IPS DF 6.9 (cell line): ENCODE results near the gene IL36RN.
"Not testable (repeated sequence)": the region's sequence is repeated elsewhere in the genome, so short reads cannot be mapped to it uniquely, and the experiment has no call there.

ENCODE experiments used
- DNase-seq: peaks from one replicate; pipeline ENCODE4 v3.0.0-alpha.2; 2013; ENCODE audit warnings: low read depth, low spot score
- H3K27ac ChIP-seq: one replicate; pipeline ENCODE4 v1.5.1; 2013; ENCODE audit warnings: low read length, control low read depth
- H3K27me3 ChIP-seq: 2 replicates; pipeline ENCODE4 v1.6.1; 2013; ENCODE audit warnings: mild to moderate bottlenecking, low read length; ENCODE audit not compliant: control insufficient read depth, insufficient read depth
- H3K36me3 ChIP-seq: 2 replicates; pipeline ENCODE4 v1.6.1; 2013; ENCODE audit warnings: low read length; ENCODE audit not compliant: control insufficient read depth, insufficient read depth
- H3K4me1 ChIP-seq: 2 replicates; pipeline ENCODE4 v1.6.1; 2013; ENCODE audit warnings: low read length; ENCODE audit not compliant: control insufficient read depth, insufficient read depth
- H3K4me3 ChIP-seq: 2 replicates; pipeline ENCODE4 v1.5.1; 2013; ENCODE audit warnings: mild to moderate bottlenecking, low read length
- H3K9me3 ChIP-seq: 2 replicates; pipeline ENCODE4 v1.6.1; 2013; ENCODE audit warnings: low read length, inconsistent platforms; ENCODE audit not compliant: control insufficient read depth, insufficient read depth
- WGBS: extraction: QIAGEN DNeasy Blood & Tissue Kit; methylation state at CpG from one replicate; pipeline ENCODE4 v1.1.7; 2013; ENCODE audit warnings: mixed read lengths, missing lambda C conversion rate; ENCODE audit not compliant: insufficient read length, insufficient coverage; 5-methylcytosine and 5-hydroxymethylcytosine counted together

Gene IL36RN

DNA sequence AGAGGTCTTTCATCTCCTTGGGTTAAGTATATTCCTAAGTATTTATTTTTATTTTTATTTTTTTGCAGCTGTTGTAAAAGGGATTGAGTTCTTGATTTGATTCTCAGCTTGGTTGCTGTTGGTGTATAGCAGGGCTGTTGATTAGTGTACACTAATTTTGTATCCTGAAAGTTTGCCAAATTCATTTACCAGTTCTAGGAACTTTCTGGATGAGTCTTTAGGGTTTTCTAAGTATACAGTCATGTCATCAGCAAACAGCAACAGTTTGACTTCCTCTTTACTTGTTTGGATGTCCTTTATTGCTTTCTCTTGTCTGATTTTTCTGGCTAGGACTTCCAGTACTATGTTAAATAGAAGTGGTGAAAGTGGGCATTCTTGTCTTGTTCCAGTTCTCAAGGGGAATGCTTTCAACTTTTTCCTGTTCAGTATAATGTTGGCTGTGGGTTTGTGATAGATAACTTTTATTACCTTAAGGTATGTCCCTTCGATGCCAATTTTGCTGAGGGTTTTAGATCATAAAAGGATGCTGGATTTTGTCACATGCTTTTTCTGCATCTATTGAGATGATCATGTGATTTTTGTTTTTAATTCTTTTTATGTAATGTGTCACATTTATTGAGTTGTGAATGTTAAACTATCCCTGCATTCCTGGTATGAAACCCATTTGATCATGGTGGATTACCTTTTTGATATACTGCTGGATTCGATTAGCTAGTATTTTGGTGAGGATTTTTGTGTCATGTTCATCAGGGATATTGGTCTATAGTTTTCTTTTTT lies 38.0 kb downstream of the IL36RN start:
- H3K27ac ChIP-seq, H3K27me3 ChIP-seq, H3K36me3 ChIP-seq, H3K9me3 ChIP-seq, H3K4me1 ChIP-seq, H3K4me3 ChIP-seq, DNase-seq: not testable (repeated sequence)
- no CpG with 5 or more reads among the region's 2 CpGs for WGBS

DNA sequence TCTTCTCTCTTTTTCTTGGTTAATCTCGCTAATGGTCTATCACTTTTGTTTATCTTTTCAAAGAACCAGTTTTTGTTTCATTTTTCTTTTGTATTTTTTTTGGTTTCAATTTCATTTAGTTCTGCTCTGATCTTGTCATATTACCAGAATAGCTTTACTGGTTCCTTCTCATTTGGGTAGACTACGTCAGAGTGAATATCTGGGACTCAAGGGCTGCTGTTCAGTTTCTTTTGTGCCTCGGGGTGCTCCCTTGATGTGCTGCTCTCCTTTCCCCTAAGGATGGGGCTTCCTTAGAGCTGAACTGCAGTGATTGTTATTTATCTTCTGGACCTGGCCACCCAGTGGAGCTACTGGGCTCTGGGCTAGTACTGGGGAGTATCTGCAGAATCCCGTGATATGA lies 39.0 kb downstream of the IL36RN start:
- Histone ChIP-seq H3K27me3 (no peaks in the 10 kb centered on the region), H3K4me1 (no peaks in the 10 kb centered on the region; the same call in 1 of the 2 replicates), H3K9me3 (no peaks in the 10 kb centered on the region), H3K27ac (no peak overlapping the region), H3K36me3 (no peaks in the 10 kb centered on the region), H3K4me3 (no peak overlapping the region)
- WGBS, result no CpG with 5 or more reads among the region's 4 CpGs
- no peak for DNase-seq

DNA sequence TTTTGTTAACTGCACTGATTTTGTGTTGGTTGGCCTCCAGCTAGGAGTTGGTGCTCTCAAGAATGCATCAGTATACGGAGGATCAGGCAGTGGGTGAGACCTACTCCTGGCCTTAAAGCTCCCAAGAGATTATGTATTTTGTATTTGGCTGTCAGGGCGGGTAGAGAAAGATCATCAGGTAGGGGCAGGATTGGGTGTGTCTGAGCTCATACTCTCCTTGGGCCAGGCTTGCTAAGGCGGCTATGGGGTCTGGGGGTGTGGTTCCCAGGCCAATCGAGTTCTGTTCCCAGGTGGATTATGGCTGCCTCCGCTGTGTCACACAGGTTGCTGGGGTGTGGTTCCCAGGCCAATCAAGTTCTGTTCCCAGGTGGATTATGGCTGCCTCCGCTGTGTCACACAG lies 39.5 kb downstream of the IL36RN start:
- WGBS, result no CpG with 5 or more reads among the region's 6 CpGs
- Histone ChIP-seq H3K27ac (no peak overlapping the region), H3K4me3 (no peak overlapping the region)

DNA sequence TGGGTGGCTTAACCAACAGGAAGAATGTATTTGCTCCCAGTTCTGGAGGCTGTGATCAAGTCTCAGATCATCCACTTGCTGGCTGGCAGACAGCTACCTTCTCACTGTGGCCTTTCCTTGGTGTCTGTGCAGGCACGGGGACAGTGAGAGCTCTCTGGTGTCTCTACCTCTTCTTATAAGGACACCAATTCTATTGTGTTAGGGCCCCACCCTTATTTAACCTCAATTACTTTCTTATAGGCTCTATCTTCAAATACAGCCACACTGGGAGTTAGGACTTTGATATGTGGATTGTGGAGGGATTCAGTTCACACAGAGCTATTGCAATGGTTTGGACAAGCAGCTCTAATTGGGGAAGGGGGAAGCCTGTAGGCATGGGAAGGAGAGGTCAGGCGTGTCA lies 43.1 kb downstream of the IL36RN start:
- Histone ChIP-seq H3K4me3 (no peak overlapping the region), H3K9me3 (no peaks in the 10 kb centered on the region), H3K27me3 (no peaks in the 10 kb centered on the region), H3K4me1 (no peaks in the 10 kb centered on the region; the same call in 1 of the 2 replicates), H3K27ac (no peak overlapping the region), H3K36me3 (no peaks in the 10 kb centered on the region)
- no CpG with 5 or more reads among the region's 2 CpGs for WGBS
- no peak for DNase-seq

More for the DNA sequence above, 39.5 kb downstream of the IL36RN start:
- Histone ChIP-seq H3K9me3 (no peaks in the 10 kb centered on the region), H3K36me3 (no peaks in the 10 kb centered on the region), H3K4me1 (no peaks in the 10 kb centered on the region; the same call in 1 of the 2 replicates), H3K27me3 (no peaks in the 10 kb centered on the region)
- no peak for DNase-seq

DNA sequence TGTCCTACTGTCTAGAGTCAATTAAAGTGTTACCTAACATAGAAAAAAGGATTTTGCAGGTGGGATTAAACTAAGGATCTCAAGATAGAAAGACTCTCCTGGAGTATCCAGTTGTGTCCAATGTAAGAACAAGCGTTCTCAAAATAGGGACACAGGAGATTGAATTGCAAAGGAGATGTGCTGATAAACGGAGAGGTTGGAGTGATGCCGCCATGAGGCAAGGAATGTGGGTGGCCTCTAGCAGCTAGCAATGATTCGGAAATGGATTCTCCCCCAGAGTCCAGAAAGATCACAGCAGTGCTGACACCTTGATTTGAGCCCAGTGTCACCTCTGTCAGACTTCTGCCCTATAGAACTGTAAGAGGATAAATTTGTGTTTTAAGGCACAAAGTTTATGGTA lies 44.3 kb downstream of the IL36RN start:
- Histone ChIP-seq H3K9me3 (no peaks in the 10 kb centered on the region), H3K27me3 (no peaks in the 10 kb centered on the region), H3K4me3 (no peak overlapping the region), H3K4me1 (no peaks in the 10 kb centered on the region; the same call in 1 of the 2 replicates), H3K27ac (no peak overlapping the region), H3K36me3 (no peaks in the 10 kb centered on the region)
- DNase-seq, result no peak
- WGBS, result no CpG with 5 or more reads among the region's 4 CpGs

DNA sequence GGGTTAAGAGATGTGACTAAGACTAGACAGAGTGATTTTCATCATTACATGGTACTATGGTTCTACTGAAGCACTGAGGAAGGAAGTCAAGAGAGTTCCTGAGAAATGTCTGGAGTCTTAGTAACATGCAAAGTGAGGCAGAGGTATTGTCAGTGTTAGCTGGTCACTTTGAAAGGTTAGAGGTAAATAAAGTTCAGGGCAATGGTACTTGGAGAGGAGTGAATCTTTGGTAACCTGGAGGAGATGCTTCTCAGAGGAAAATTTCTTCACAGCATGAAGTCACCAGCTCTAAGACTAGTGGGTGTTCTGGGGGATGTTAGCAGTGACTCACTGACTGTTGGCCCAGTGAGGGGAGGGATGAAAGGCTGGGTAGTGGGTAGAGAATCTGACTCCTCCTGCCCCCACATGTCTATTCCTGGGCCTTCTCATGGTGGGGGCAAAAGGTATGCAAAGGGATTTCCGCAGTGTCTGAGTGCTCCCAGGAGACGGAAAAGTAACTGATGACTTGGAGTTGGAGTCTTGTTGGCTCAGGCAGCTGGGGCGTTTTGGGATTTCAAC lies 45.1 kb downstream of the IL36RN start:
- H3K27ac ChIP-seq, result no peak overlapping the region
- WGBS, result no CpG with 5 or more reads among the region's 3 CpGs
- no peaks in the 10 kb centered on the region for H3K36me3 ChIP-seq

DNA sequence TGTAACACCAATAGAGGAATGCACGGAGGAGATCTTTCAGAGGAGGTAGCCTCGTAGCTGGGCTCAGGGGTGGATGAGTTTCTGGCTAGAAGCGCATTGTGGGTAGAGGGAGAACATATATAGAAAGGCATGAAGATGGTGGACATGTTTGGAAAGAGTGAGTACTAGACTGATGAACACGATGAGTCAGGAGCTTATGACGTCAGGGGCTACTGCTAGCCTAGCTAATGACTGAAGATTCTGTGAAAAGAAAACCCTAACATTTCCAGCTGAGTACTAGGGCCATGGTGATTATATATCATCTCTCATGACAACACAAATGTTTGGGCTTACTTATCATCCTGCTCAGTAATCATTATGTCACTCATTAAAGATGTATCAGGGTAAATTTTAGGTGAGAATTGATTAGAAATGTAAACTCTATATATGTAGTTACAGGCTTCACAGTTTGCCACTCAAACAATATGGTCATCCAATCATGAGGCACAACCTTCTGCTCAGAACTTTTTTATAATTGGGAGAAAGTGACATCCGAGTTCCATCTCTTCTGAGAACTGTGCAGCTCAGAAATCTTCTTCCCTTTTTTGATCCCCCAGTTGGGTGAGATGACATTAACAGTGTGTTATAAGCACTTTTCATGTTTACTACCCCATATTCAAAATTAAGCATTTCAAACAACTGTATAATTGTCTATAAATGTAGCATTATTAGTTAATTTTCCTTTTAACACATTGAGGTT lies 46.2 kb downstream of the IL36RN start:
- no CpG with 5 or more reads among the region's 6 CpGs for WGBS
- DNase-seq, result no peak

More for the DNA sequence above, 45.1 kb downstream of the IL36RN start:
- no peaks in the 10 kb centered on the region for H3K9me3 ChIP-seq
- no peaks in the 10 kb centered on the region; the same call in 1 of the 2 replicates for H3K4me1 ChIP-seq
- DNase-seq, result no peak
- H3K4me3 ChIP-seq, result no peak overlapping the region
- no peaks in the 10 kb centered on the region for H3K27me3 ChIP-seq

DNA sequence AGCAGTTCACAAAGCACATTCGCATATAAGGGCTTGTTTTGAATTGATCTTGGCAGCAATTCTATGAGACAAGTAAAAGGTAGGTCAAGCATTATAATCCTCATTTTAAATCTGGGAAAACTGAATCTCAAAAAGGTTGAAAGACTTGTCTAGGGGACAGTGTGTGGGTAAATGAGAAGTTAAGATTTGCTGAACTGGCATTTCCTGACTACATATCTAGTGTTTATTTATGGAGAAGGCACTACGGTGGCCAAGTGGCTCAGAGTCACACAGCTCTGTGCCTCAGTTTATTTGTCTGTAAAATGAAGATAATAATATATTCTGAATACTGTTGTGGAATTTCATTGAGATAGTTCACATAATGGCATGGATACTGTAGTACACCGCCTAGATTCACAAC lies 52.1 kb downstream of the IL36RN start:
- no peaks in the 10 kb centered on the region for H3K36me3 ChIP-seq
- no peaks in the 10 kb centered on the region for H3K27me3 ChIP-seq
- H3K4me3 ChIP-seq, result no peak overlapping the region
- H3K27ac ChIP-seq, result no peak overlapping the region
- H3K4me1 ChIP-seq, result no peaks in the 10 kb centered on the region
- WGBS, result no CpG with 5 or more reads among the region's 3 CpGs
- H3K9me3 ChIP-seq, result no peaks in the 10 kb centered on the region
- no peak for DNase-seq

More for the DNA sequence above, 46.2 kb downstream of the IL36RN start:
- Histone ChIP-seq H3K27ac (no peak overlapping the region), H3K4me3 (no peak overlapping the region), H3K36me3 (no peaks in the 10 kb centered on the region), H3K27me3 (no peaks in the 10 kb centered on the region), H3K9me3 (no peaks in the 10 kb centered on the region), H3K4me1 (no peaks in the 10 kb centered on the region)

DNA sequence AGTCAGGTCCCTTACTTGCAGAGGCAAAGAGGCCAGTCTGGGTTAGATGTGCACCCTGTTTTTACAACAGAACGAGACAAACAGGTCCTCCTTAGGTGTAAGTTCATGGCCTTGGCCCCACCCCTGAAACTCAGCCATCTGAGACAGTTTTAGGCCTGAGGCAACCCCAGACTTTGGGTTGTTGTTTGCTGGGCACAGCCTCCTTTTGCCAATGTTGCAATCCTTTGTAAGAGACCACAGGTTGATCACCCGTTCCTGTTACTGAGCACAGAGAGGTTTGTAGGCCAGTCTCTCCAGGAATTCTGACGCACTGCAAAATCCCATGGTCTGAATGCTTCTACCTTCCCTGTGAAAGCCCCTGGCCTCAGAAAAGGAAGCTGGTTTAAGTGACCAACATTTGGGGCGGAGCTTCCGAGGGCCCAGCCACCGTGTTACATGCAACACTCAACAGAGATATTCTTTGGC lies 52.9 kb downstream of the IL36RN start:
- DNase-seq, result no peak
- Histone ChIP-seq H3K27me3 (no peaks in the 10 kb centered on the region), H3K36me3 (no peaks in the 10 kb centered on the region), H3K4me3 (no peak overlapping the region), H3K27ac (no peak overlapping the region), H3K4me1 (no peaks in the 10 kb centered on the region), H3K9me3 (no peaks in the 10 kb centered on the region)
- WGBS, result no CpG with 5 or more reads among the region's 6 CpGs

DNA sequence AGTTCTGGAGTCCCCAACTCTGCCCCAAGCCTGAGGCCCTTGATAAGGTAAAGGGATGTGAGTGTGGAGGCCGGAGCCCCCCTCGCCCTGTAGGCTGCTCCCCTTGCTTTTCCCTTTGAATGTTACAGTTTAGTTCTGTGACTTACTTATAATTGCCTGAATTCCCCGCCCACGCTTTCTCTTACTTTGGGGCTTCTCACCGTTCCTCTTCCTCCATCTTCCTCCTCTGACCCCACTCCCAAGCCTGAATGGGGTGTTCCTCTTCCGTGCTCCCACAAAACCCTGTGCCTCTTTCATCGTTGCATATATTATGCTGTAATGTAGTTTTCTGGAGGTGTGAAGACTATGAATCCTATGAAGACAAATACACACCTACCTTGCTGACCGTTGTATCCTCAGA lies 53.4 kb downstream of the IL36RN start:
- H3K36me3 ChIP-seq, result no peaks in the 10 kb centered on the region
- WGBS, result no CpG with 5 or more reads among the region's 8 CpGs
- no peak overlapping the region for H3K4me3 ChIP-seq
- no peaks in the 10 kb centered on the region for H3K27me3 ChIP-seq
- no peak for DNase-seq
- no peaks in the 10 kb centered on the region for H3K9me3 ChIP-seq
- no peaks in the 10 kb centered on the region for H3K4me1 ChIP-seq
- H3K27ac ChIP-seq, result no peak overlapping the region
